WTC11 (cell line): ENCODE results near the gene DUS1L. TPM values are rescaled to one million over a fixed set of nuclear protein-coding genes. Genes with fewer than 3 reads are reported as not detected.

Source experiments
- ATAC-seq: fragments of 200-7000 bp; cut with Tn5 transposase; 2 replicates; pipeline ENCODE4 v1.10.0; 2021; ENCODE audit warnings: mild to moderate bottlenecking, moderate library complexity
- CTCF ChIA-PET: fragments of 300-600 bp; sonication (Branson Sonifier 250); formaldehyde crosslinking; loops from one replicate; lab custom pipeline; 2021; ENCODE audit warnings: antibody characterized with exemption; lab: Charles Lee
- POLR2A ChIA-PET: fragments of 350-600 bp; sonication (Branson Sonifier 250); formaldehyde crosslinking; loops from one replicate; lab custom pipeline; 2021; ENCODE audit warnings: antibody characterized with exemption; lab: Charles Lee
- DNase-seq: peaks from one replicate; pipeline ENCODE4 v3.0.0; 2021; ENCODE audit warnings: low spot score
- H3K27ac Mint-ChIP-seq: 2 replicates; pipeline ENCODE4 v1.8.0; 2021; ENCODE audit warnings: mixed read lengths
- H3K27me3 Mint-ChIP-seq: 2 replicates; pipeline ENCODE4 v1.8.0; 2021; ENCODE audit warnings: low read depth, mild to moderate bottlenecking, moderate library complexity, mixed read lengths
- H3K36me3 Mint-ChIP-seq: 2 replicates; pipeline ENCODE4 v1.8.0; 2021; ENCODE audit warnings: mixed read lengths
- H3K4me1 Mint-ChIP-seq: 2 replicates; pipeline ENCODE4 v1.8.0; 2022; ENCODE audit warnings: mixed read lengths
- H3K4me3 Mint-ChIP-seq: 2 replicates; pipeline ENCODE4 v1.8.0; 2021; ENCODE audit warnings: mild to moderate bottlenecking, moderate library complexity, mixed read lengths
- H3K9me3 Mint-ChIP-seq: 2 replicates; pipeline ENCODE4 v1.8.0; 2021; ENCODE audit warnings: mixed read lengths
- ARID4B ChIP-seq: sonication (generic); formaldehyde crosslinking; IDR thresholded peaks from 2 replicates; pipeline ENCODE4 v1.8.0; 2023; ENCODE audit warnings: missing genetic modification reagents, mild to moderate bottlenecking, borderline replicate concordance
- ATF2 ChIP-seq: sonication (generic); formaldehyde crosslinking; IDR thresholded peaks from 2 replicates; pipeline ENCODE4 v1.8.1; 2022; ENCODE audit warnings: low read depth, missing genetic modification reagents, borderline replicate concordance
- CBFB ChIP-seq: sonication (generic); formaldehyde crosslinking; IDR thresholded peaks from 2 replicates; pipeline ENCODE4 v1.8.1; 2022; ENCODE audit warnings: mild to moderate bottlenecking, low read depth, missing genetic modification reagents
- EMX1 ChIP-seq: fragments of 250-450 bp; sonication (Bioruptor Pico); IDR thresholded peaks from 2 replicates; pipeline ENCODE4 v1.8.0; 2021; ENCODE audit warnings: mild to moderate bottlenecking
- ESRRA ChIP-seq: sonication (generic); formaldehyde crosslinking; IDR thresholded peaks from 2 replicates; pipeline ENCODE4 v1.8.1; 2022; ENCODE audit warnings: mild to moderate bottlenecking, missing genetic modification reagents, borderline replicate concordance
- ETV6 ChIP-seq: sonication (generic); formaldehyde crosslinking; IDR thresholded peaks from 2 replicates; pipeline ENCODE4 v1.8.1; 2022; ENCODE audit warnings: mild to moderate bottlenecking, missing genetic modification reagents
- FOXK1 ChIP-seq: sonication (generic); formaldehyde crosslinking; IDR thresholded peaks from 2 replicates; pipeline ENCODE4 v1.8.0; 2022; ENCODE audit warnings: mild to moderate bottlenecking, moderate library complexity, missing genetic modification reagents
- FOXP1 ChIP-seq: sonication (generic); formaldehyde crosslinking; IDR thresholded peaks from 2 replicates; pipeline ENCODE4 v1.8.0; 2022; ENCODE audit warnings: missing genetic modification reagents, mild to moderate bottlenecking, moderate library complexity, borderline replicate concordance
- GTF2I ChIP-seq: fragments of 250-450 bp; sonication (Bioruptor Pico); conservative IDR thresholded peaks from 2 replicates; pipeline ENCODE4 v1.4.0; 2021; ENCODE audit warnings: mild to moderate bottlenecking
- HMGXB4 ChIP-seq: sonication (generic); formaldehyde crosslinking; IDR thresholded peaks from 2 replicates; pipeline ENCODE4 v1.8.1; 2023; ENCODE audit warnings: mild to moderate bottlenecking, moderate library complexity, missing genetic modification reagents
- IRF1 ChIP-seq: sonication (generic); formaldehyde crosslinking; IDR thresholded peaks from 2 replicates; pipeline ENCODE4 v1.8.0; 2023; ENCODE audit warnings: missing genetic modification reagents
- IRF2 ChIP-seq: sonication (generic); formaldehyde crosslinking; IDR thresholded peaks from 2 replicates; pipeline ENCODE4 v1.8.0; 2022; ENCODE audit warnings: low read depth, missing genetic modification reagents, borderline replicate concordance
- MAX ChIP-seq: sonication (generic); formaldehyde crosslinking; IDR thresholded peaks from 2 replicates; pipeline ENCODE4 v1.8.0; 2022; ENCODE audit warnings: mild to moderate bottlenecking, missing genetic modification reagents
- MYBL2 ChIP-seq: sonication (generic); formaldehyde crosslinking; IDR thresholded peaks from 2 replicates; pipeline ENCODE4 v1.8.1; 2023; ENCODE audit warnings: mild to moderate bottlenecking, moderate library complexity, missing genetic modification reagents
- NFATC4 ChIP-seq: fragments of 250-450 bp; sonication (Bioruptor Pico); IDR thresholded peaks from 2 replicates; pipeline ENCODE4 v1.9.0; 2021; ENCODE audit warnings: mild to moderate bottlenecking
- NFE2L1 ChIP-seq: sonication (generic); formaldehyde crosslinking; IDR thresholded peaks from 2 replicates; pipeline ENCODE4 v1.8.1; 2023; ENCODE audit warnings: missing genetic modification reagents
- NR1H2 ChIP-seq: sonication (generic); formaldehyde crosslinking; IDR thresholded peaks from 2 replicates; pipeline ENCODE4 v1.9.0; 2021; ENCODE audit warnings: mild to moderate bottlenecking, moderate library complexity, missing genetic modification reagents
- PRRX2 ChIP-seq: fragments of 250-450 bp; sonication (Bioruptor Pico); IDR thresholded peaks from 2 replicates; pipeline ENCODE4 v1.8.0; 2021; ENCODE audit warnings: mild to moderate bottlenecking
- RORB ChIP-seq: fragments of 250-450 bp; sonication (Bioruptor Pico); IDR thresholded peaks from 2 replicates; pipeline ENCODE4 v1.9.0; 2021; ENCODE audit warnings: mild to moderate bottlenecking
- SMAD3 ChIP-seq: sonication (generic); formaldehyde crosslinking; IDR thresholded peaks from 2 replicates; pipeline ENCODE4 v1.8.0; 2022; ENCODE audit warnings: missing genetic modification reagents, mild to moderate bottlenecking, borderline replicate concordance
- TEAD4 ChIP-seq: sonication (generic); formaldehyde crosslinking; IDR thresholded peaks from 2 replicates; pipeline ENCODE4 v1.8.0; 2022; ENCODE audit warnings: mild to moderate bottlenecking, missing genetic modification reagents
- ZBTB21 ChIP-seq: sonication (generic); formaldehyde crosslinking; IDR thresholded peaks from 2 replicates; pipeline ENCODE4 v1.8.1; 2023; ENCODE audit warnings: mild to moderate bottlenecking, missing genetic modification reagents, borderline replicate concordance
- ZNF121 ChIP-seq: sonication (generic); formaldehyde crosslinking; IDR thresholded peaks from 2 replicates; pipeline ENCODE4 v1.8.0; 2023; ENCODE audit warnings: missing genetic modification reagents
- ZNF423 ChIP-seq: fragments of 250-450 bp; sonication (Bioruptor Pico); IDR thresholded peaks from 2 replicates; pipeline ENCODE4 v2.1.2; 2022; ENCODE audit warnings: mild to moderate bottlenecking, moderate library complexity
- ZSCAN18 ChIP-seq: fragments of 250-450 bp; sonication (Bioruptor Pico); IDR thresholded peaks from 2 replicates; pipeline ENCODE4 v2.1.2; 2022; ENCODE audit warnings: mild to moderate bottlenecking, moderate library complexity
- total RNA-seq: library from RNA; stranded (reverse); gene quantifications from 3 replicates; pipeline ENCODE4 v1.2.3, GENCODE V29; 2021

DUS1L gene
- total RNA-seq, 1 experiment from 2014 or later = 120 TPM

GRCh38 chr17:82083009-82083408 lies 17.4 kb upstream of the DUS1L start:
- Mint-ChIP-seq H3K4me1 (no peaks in the 10 kb centered on the region), H3K9me3 (no peaks in the 10 kb centered on the region), H3K27ac (no peak overlapping the region), H3K4me3 (no peak overlapping the region), H3K36me3 (peaks cover 24% of the 10 kb centered on the region), H3K27me3 (no peaks in the 10 kb centered on the region)
- TF ChIP-seq PRRX2 (CRISPR knock-in tag) (no peak), ATF2 (no peak), ESRRA (CRISPR knock-in tag) (no peak), ZBTB21 (CRISPR knock-in tag) (no peak), FOXK1 (CRISPR knock-in tag) (no peak), ARID4B (CRISPR knock-in tag) (no peak), HMGXB4 (CRISPR knock-in tag) (no peak), NR1H2 (CRISPR knock-in tag) (no peak), ETV6 (CRISPR knock-in tag) (no peak), EMX1 (CRISPR knock-in tag) (no peak), MYBL2 (CRISPR knock-in tag) (no peak), ZNF423 (CRISPR knock-in tag) (no peak), TEAD4 (CRISPR knock-in tag) (no peak), FOXP1 (no peak), MAX (CRISPR knock-in tag) (no peak)
- no peak for ATAC-seq
- CTCF ChIA-PET = interaction anchor here (2.0 kb wide), 1 partner anchor 53 kb away, joined by 8 read pairs; no protein-coding TSS in a partner anchor
- POLR2A ChIA-PET = no interaction called here
- no peak for DNase-seq

GRCh38 chr17:82082456-82082855 lies 16.9 kb upstream of the DUS1L start:
- no peak overlapping the region for H3K27ac Mint-ChIP-seq
- H3K9me3 Mint-ChIP-seq = no peaks in the 10 kb centered on the region
- CTCF ChIA-PET = interaction anchor here (2.0 kb wide), 1 partner anchor 52 kb away, joined by 8 read pairs; no protein-coding TSS in a partner anchor
- TF ChIP-seq SMAD3 (CRISPR knock-in tag) = no peak
- no peak for TF ChIP-seq NFE2L1 (CRISPR knock-in tag)
- TF ChIP-seq IRF2 (CRISPR knock-in tag) = no peak
- no peak for TF ChIP-seq IRF1 (CRISPR knock-in tag)
- TF ChIP-seq GTF2I (CRISPR knock-in tag) = no peak
- TF ChIP-seq ZNF121 = no peak
- no peak for TF ChIP-seq NFATC4
- TF ChIP-seq TEAD4 (CRISPR knock-in tag) = no peak
- no peak for TF ChIP-seq RORB (CRISPR knock-in tag)
- TF ChIP-seq CBFB (CRISPR knock-in tag) = no peak
- TF ChIP-seq ZSCAN18 (CRISPR knock-in tag) = no peak
- TF ChIP-seq FOXP1 = no peak
- no peak for DNase-seq
- H3K4me1 Mint-ChIP-seq = no peaks in the 10 kb centered on the region
- H3K36me3 Mint-ChIP-seq = peaks cover 23% of the 10 kb centered on the region
- no peak overlapping the region for H3K4me3 Mint-ChIP-seq
- ATAC-seq = no peak
- H3K27me3 Mint-ChIP-seq = no peaks in the 10 kb centered on the region
- POLR2A ChIA-PET = interaction anchor here (1.0 kb wide), 1 partner anchor 50 kb away, joined by 3 read pairs; no protein-coding TSS in a partner anchor
